HG02571 (cell line): ENCODE results near the gene LDAH.

ENCODE experiments used
- ATAC-seq: cut with Tn5 transposase; IDR thresholded peaks from one replicate; pipeline ENCODE4 v1.9.1; 2021; ENCODE audit warnings: mild to moderate bottlenecking, moderate library complexity; ENCODE audit not compliant: unreplicated experiment

Gene LDAH

GRCh38 chr2:20669562-20670314 lies 153.2 kb downstream of the LDAH start:
- ATAC-seq: no peak

- no peak for ATAC-seq
Measured at GRCh38 chr2:20668871-20669475, 153.9 kb downstream of the LDAH start.

- ATAC-seq: no peak
Measured at GRCh38 chr2:20668451-20668850, 154.4 kb downstream of the LDAH start.

- no peak for ATAC-seq
Measured at GRCh38 chr2:20667531-20668401, 155.1 kb downstream of the LDAH start.

- ATAC-seq: no peak
Measured at GRCh38 chr2:20667151-20667530, 155.8 kb downstream of the LDAH start.

- no peak for ATAC-seq
Measured at GRCh38 chr2:20666304-20667150, 156.4 kb downstream of the LDAH start, which contains the start of gene GDF7. GDF7 (plus strand) TSS chr2:20667144; CDS start chr2:20667240, 96 bp downstream.

GRCh38 chr2:20666005-20666303 lies 156.9 kb downstream of the LDAH start:
- ATAC-seq: no peak

GRCh38 chr2:20665243-20666004 lies 157.5 kb downstream of the LDAH start:
- no peak for ATAC-seq

GRCh38 chr2:20664431-20665242 lies 158.3 kb downstream of the LDAH start:
- ATAC-seq: no peak

- ATAC-seq: no peak
Measured at GRCh38 chr2:20664071-20664390, 158.9 kb downstream of the LDAH start.

- ATAC-seq: no peak
Measured at GRCh38 chr2:20663196-20664070, 159.5 kb downstream of the LDAH start.

- no peak for ATAC-seq
Measured at GRCh38 chr2:20662308-20662937, 160.5 kb downstream of the LDAH start.

- ATAC-seq: peak; percentile 73
Measured at GRCh38 chr2:20661421-20662307, 161.2 kb downstream of the LDAH start.

- no peak for ATAC-seq
Measured at GRCh38 chr2:20660506-20661420, 162.1 kb downstream of the LDAH start.

- no peak for ATAC-seq
Measured at GRCh38 chr2:20657522-20658235, 165.2 kb downstream of the LDAH start.
